Nephron progenitor cell (in vitro differentiated cells): ENCODE data around the gene SLC25A21.

ENCODE experiments used
- DNase-seq: peaks from one replicate; pipeline ENCODE4 v3.0.0; 2021
- H3K27ac Mint-ChIP-seq: 2 replicates; pipeline ENCODE4 v1.8.0; 2021; ENCODE audit warnings: mild to moderate bottlenecking, moderate library complexity, mixed read lengths
- H3K27me3 Mint-ChIP-seq: 2 replicates; pipeline ENCODE4 v1.8.0; 2021; ENCODE audit warnings: mild to moderate bottlenecking, low read depth, mixed read lengths; ENCODE audit not compliant: poor library complexity
- H3K36me3 Mint-ChIP-seq: 2 replicates; pipeline ENCODE4 v1.8.0; 2021; ENCODE audit warnings: low read depth, mixed read lengths
- H3K4me1 Mint-ChIP-seq: 2 replicates; pipeline ENCODE4 v1.8.0; 2021; ENCODE audit warnings: mixed read lengths
- H3K4me3 Mint-ChIP-seq: 2 replicates; pipeline ENCODE4 v1.8.0; 2021; ENCODE audit warnings: mild to moderate bottlenecking, moderate library complexity, mixed read lengths
- H3K9me3 Mint-ChIP-seq: 2 replicates; pipeline ENCODE4 v1.8.0; 2021; ENCODE audit warnings: mild to moderate bottlenecking, moderate library complexity, mixed read lengths
- CTCF ChIP-seq: fragments of 200-600 bp; sonication (generic); IDR thresholded peaks from 2 replicates; pipeline ENCODE4 v1.5.0; 2021; ENCODE audit warnings: antibody characterized with exemption

Gene SLC25A21

GRCh38 chr14:36773136-36773540 lies 399.3 kb downstream of the SLC25A21 start:
- H3K4me3 Mint-ChIP-seq: no peak overlapping the region
- no peak for DNase-seq
- H3K36me3 Mint-ChIP-seq: peaks cover 12% of the 10 kb centered on the region
- H3K27ac Mint-ChIP-seq: no peak overlapping the region
- TF ChIP-seq CTCF: no peak
- no peaks in the 10 kb centered on the region for H3K27me3 Mint-ChIP-seq
- peaks cover 30% of the 10 kb centered on the region for H3K4me1 Mint-ChIP-seq
- H3K9me3 Mint-ChIP-seq: peaks cover 4% of the 10 kb centered on the region

DNA sequence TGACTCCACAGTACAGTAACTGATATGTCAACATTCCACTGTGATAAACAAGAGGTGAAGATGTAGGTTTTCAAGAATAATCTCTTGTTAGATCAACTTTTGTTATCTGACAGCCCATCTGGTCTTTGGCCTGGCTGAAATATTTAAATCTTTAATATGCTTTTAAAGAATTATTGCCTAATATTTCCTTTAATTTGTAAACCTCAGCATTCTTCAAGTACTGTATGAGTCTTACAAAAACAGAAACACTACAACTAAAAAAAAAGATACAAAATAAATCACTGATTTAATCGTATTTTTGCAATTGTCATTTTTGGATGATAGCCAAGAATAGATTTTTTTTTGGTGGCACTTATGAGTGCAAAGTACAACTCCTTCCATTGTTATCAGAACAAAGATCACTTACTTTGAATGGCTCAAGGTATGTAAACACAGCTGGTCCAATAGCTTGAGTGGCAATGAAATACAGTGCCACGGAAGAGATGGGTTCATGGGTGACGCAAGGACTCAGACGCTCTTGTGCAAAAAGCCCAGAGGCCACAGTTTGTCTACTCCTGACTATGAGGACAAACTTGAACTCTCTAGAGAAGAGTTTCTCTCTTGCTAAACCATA lies 401.3 kb downstream of the SLC25A21 start:
- no peaks in the 10 kb centered on the region for H3K27me3 Mint-ChIP-seq
- H3K27ac Mint-ChIP-seq: no peak overlapping the region
- peaks cover 4% of the 10 kb centered on the region for H3K36me3 Mint-ChIP-seq
- no peak overlapping the region for H3K4me3 Mint-ChIP-seq
- no peak for DNase-seq
- H3K9me3 Mint-ChIP-seq: no peaks in the 10 kb centered on the region
- no peak for TF ChIP-seq CTCF
- peaks cover 49% of the 10 kb centered on the region for H3K4me1 Mint-ChIP-seq

DNA sequence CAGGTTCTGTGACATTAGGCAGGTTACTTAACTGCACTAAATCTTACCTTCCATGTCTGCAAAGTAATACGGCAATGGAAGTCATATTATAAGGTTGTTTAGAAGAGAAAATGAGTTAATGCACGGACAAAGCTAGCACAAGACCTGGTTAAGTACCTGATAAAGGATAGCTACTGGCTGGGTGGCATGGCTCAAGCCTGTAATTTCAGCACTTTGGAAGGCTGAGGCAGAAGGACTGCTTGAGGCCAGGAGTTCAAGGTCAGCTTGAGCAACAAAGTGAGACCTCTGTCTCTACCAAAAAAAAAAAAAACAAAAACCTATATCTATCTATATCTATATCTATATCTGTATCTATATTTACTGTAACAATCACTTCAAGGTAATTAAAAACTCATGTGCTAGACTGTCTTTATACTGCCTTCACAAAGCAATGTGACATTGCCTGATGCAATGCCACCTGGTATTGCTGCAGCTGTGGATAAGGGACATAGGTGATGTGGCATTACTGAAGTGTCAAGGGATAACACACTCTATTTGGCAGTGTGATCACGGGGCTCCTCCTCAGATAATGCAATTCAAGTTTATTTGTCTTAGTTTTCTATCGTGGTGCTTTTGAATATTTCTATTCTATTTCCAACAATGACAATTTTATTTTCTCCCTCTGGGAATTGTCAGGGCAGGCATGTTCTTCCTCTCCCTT lies 403.6 kb downstream of the SLC25A21 start:
- no peak for TF ChIP-seq CTCF
- no peaks in the 10 kb centered on the region for H3K36me3 Mint-ChIP-seq
- H3K4me3 Mint-ChIP-seq: no peak overlapping the region
- peaks cover 68% of the 10 kb centered on the region for H3K4me1 Mint-ChIP-seq
- peak overlapping the region; percentile 91 for H3K27ac Mint-ChIP-seq
- peaks cover 2% of the 10 kb centered on the region for H3K27me3 Mint-ChIP-seq
- no peaks in the 10 kb centered on the region for H3K9me3 Mint-ChIP-seq
- no peak for DNase-seq

GRCh38 chr14:36767603-36768281 lies 404.7 kb downstream of the SLC25A21 start:
- no peak overlapping the region for H3K4me3 Mint-ChIP-seq
- peaks cover 2% of the 10 kb centered on the region for H3K27me3 Mint-ChIP-seq
- H3K36me3 Mint-ChIP-seq: no peaks in the 10 kb centered on the region
- H3K9me3 Mint-ChIP-seq: no peaks in the 10 kb centered on the region
- peaks cover 68% of the 10 kb centered on the region for H3K4me1 Mint-ChIP-seq
- TF ChIP-seq CTCF: no peak
- peak overlapping the region; percentile 95 for H3K27ac Mint-ChIP-seq
- DNase-seq: peak; percentile 26

GRCh38 chr14:36766974-36767373 lies 405.4 kb downstream of the SLC25A21 start:
- DNase-seq: no peak
- no peak for TF ChIP-seq CTCF
- no peaks in the 10 kb centered on the region for H3K9me3 Mint-ChIP-seq
- H3K36me3 Mint-ChIP-seq: no peaks in the 10 kb centered on the region
- peaks cover 2% of the 10 kb centered on the region for H3K27me3 Mint-ChIP-seq
- H3K4me1 Mint-ChIP-seq: peaks cover 61% of the 10 kb centered on the region
- H3K4me3 Mint-ChIP-seq: no peak overlapping the region
- H3K27ac Mint-ChIP-seq: peak overlapping the region; percentile 95
